A549 treated with Mapracorat at 1 μM for 4 hours (cell line): ENCODE results near the gene ECHDC1. TPM values are rescaled to one million over a fixed set of nuclear protein-coding genes. Genes with fewer than 3 reads are reported as not detected.

Source experiments
- total RNA-seq: library from RNA; stranded (reverse); fragments of 200-300 nt; extraction: Qiagen RNA extraction; gene quantifications from 5 replicates; pipeline ENCODE4 v1.2.3, GENCODE V29; 2022

The ECHDC1 gene, protein sequence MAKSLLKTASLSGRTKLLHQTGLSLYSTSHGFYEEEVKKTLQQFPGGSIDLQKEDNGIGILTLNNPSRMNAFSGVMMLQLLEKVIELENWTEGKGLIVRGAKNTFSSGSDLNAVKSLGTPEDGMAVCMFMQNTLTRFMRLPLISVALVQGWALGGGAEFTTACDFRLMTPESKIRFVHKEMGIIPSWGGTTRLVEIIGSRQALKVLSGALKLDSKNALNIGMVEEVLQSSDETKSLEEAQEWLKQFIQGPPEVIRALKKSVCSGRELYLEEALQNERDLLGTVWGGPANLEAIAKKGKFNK
- 33.0 to 50.7 TPM (median 37.2 TPM) in 5 replicates for total RNA-seq

DNA sequence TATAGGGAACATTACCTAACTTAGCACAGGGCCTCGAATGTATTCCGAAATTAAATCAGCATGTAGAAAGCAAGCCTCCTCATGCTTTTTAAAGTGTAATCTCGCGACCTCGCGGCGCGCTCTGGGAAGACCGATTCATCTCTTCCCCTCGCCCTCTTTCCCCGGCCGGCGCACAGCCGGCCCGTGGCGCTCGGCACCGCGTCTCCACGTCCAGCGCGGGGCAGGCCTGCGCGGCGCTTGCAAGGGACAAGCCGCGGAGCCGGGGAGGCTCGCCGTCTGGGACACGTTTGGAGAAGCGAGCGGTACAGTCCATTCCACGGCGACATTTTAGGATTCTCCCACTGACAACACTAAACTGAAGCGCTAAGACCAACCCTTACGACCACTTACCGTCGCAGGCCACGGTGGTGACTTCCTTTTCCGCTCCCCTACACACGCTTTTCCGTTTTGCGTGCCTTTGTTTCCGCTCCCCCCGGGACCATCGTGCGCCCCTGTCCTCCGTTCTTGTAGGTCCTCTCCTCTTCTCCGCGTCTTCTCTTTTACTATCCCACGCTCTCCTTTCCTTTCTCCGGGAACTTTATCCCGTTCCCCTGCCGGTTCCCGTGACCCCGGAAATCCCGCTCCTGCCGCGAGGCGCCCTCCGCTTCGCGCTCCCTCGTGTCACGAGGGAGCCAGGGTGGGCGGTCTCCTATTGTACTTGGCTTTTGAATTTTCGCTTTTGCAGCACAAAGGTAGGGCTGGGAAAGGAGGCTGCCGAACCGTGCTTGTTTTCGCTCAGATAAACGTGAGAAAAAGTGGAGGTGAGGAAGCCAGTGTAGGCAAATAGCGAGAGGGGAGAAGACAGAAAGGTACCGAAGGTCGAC, at the start of gene ECHDC1:
Gene ECHDC1, minus strand, starts transcription at position 664 of the 863 bp plus-strand sequence. CDS start 12,581 bp downstream, outside the sequence.

DNA sequence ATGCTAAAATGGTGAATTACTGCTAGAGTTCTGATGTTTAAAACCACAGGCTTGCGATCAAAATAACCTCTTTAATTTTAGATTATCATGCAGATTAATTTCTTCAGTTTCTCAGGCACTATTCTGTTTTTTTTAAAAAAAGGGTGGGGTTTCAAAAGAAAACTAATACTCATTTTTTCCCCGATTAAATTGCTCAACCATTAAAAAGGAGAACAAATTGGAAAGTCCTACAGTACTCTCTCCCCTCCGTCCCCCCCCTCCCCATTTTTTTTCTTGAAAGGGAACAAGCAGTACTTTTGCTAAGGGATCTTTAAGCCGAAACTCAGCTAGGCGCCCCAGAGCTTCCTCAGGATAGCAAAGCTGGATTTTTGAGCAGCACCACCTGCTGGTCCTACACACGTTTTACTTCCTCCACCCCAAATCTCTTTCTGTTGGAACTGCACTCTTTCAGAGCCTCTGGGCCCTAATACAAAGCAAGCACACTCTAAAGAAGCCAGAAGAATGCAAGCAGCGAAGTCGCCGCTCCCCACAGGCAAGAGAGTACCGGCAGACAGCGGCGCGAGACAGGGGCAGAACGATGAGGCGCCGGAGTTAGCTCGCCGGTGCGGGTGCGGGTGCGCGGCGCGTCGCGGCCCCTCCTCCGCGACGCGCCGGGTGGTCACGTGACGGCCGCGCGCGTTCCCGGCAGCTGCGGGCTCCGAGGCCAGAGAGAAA, 77.1 kb downstream of the ECHDC1 start, which contains the start of gene RNF146:
Gene RNF146, plus strand, starts transcription at position 687 of the 714 bp plus-strand sequence. CDS start 13,475 bp downstream, outside the sequence.

Other genes with a start within 250 kb of the ECHDC1 start
- gene RSPO3, start 224.9 kb downstream of the ECHDC1 start, total RNA-seq: 69.9 to 90.5 TPM (median 77.3 TPM) in 5 replicates
- 9.2 to 10.9 TPM (median 10.4 TPM) in 5 replicates for gene RNF146, start 76.7 kb downstream of the ECHDC1 start, total RNA-seq
- 4.4 to 7.3 TPM (median 6.4 TPM) in 5 replicates for gene KIAA0408, start 115.8 kb upstream of the ECHDC1 start, total RNA-seq
- gene C6orf58, start 233.6 kb upstream of the ECHDC1 start, total RNA-seq: not detected in 5 replicates